ENCODE results near the gene DPM3.

DNA sequence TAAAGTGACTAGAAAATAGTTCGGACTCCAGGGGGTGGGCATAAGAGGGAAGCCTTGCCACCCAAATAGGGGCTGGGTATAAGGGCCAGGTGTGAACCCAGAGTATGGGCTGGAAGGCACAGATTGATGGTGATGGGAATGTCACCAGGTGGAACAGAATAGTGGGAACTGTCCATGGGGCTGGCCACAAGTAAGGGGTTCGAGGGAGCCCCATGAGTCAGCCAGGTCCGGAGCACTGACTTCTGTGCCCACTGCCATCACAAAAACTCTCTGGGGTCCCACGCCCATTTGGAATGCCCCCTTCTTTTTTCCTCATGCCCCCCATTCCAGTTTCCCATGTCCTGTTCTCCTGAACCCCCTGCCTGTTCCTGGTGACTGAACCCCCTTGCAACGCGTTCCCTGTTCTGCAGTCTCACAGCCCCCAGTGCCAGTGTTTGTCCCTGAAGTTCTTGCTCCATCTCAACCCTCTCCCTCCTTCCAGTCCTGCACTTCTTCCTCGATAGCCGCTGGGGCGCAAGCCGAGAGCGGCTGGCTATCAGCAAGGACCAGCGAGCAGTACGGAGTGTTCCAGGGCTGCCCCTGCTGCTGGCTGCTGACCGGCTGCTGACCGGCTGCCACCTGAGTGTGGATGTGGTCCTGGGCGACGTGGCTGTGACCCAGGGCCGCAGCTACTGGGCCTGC lies 41.2 kb upstream of the DPM3 start:
- TF ChIP-seq, protein P1, sequence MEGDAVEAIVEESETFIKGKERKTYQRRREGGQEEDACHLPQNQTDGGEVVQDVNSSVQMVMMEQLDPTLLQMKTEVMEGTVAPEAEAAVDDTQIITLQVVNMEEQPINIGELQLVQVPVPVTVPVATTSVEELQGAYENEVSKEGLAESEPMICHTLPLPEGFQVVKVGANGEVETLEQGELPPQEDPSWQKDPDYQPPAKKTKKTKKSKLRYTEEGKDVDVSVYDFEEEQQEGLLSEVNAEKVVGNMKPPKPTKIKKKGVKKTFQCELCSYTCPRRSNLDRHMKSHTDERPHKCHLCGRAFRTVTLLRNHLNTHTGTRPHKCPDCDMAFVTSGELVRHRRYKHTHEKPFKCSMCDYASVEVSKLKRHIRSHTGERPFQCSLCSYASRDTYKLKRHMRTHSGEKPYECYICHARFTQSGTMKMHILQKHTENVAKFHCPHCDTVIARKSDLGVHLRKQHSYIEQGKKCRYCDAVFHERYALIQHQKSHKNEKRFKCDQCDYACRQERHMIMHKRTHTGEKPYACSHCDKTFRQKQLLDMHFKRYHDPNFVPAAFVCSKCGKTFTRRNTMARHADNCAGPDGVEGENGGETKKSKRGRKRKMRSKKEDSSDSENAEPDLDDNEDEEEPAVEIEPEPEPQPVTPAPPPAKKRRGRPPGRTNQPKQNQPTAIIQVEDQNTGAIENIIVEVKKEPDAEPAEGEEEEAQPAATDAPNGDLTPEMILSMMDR (IDR thresholded peaks at IDR 0.05): no peak
- TF ChIP-seq POLR2A (IDR thresholded peaks at IDR 0.05): no peak
